Renal pelvis (tissue), 12 donors: ENCODE measurements around the gene ARAP3. TPM values are rescaled to one million over a fixed set of nuclear protein-coding genes. Genes with fewer than 3 reads are reported as not detected.
"Not testable (repeated sequence)": the region's sequence is repeated elsewhere in the genome, so short reads cannot be mapped to it uniquely, and the experiment has no call there.

Source experiments
- DNase-seq: peaks from one replicate; pipeline ENCODE4 v3.0.0-alpha.2; 2013
- long read RNA-seq, 16 experiments: transcript quantifications; one replicate each; lab custom pipeline, GENCODE V29; 2026
- polyA plus RNA-seq, 3 donors: library from polyadenylated mRNA; unstranded; fragments of 120-200 nt; gene quantifications; one replicate each; pipeline ENCODE4 v1.2.1, GENCODE V29; 2013; ENCODE audit not compliant: insufficient read length in 3 of 3

The ARAP3 gene, protein sequence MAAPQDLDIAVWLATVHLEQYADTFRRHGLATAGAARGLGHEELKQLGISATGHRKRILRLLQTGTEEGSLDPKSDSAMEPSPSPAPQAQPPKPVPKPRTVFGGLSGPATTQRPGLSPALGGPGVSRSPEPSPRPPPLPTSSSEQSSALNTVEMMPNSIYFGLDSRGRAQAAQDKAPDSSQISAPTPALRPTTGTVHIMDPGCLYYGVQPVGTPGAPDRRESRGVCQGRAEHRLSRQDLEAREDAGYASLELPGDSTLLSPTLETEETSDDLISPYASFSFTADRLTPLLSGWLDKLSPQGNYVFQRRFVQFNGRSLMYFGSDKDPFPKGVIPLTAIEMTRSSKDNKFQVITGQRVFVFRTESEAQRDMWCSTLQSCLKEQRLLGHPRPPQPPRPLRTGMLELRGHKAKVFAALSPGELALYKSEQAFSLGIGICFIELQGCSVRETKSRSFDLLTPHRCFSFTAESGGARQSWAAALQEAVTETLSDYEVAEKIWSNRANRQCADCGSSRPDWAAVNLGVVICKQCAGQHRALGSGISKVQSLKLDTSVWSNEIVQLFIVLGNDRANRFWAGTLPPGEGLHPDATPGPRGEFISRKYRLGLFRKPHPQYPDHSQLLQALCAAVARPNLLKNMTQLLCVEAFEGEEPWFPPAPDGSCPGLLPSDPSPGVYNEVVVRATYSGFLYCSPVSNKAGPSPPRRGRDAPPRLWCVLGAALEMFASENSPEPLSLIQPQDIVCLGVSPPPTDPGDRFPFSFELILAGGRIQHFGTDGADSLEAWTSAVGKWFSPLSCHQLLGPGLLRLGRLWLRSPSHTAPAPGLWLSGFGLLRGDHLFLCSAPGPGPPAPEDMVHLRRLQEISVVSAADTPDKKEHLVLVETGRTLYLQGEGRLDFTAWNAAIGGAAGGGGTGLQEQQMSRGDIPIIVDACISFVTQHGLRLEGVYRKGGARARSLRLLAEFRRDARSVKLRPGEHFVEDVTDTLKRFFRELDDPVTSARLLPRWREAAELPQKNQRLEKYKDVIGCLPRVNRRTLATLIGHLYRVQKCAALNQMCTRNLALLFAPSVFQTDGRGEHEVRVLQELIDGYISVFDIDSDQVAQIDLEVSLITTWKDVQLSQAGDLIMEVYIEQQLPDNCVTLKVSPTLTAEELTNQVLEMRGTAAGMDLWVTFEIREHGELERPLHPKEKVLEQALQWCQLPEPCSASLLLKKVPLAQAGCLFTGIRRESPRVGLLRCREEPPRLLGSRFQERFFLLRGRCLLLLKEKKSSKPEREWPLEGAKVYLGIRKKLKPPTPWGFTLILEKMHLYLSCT (N-terminal part only)
- 10 to 100 TPM; 20.3 to 25.1 (median 21.6) TPM for polyA plus RNA-seq
- long read RNA-seq, donor 1: 0 reads
- long read RNA-seq, donor 2, full-length matches to known transcripts: 1 of 1 reads
- long read RNA-seq, donor 2, partial matches to known transcripts: 0 of 1 reads
- long read RNA-seq, donor 2, other reads (novel, unspliced or antisense): 0 of 1 reads
- long read RNA-seq, donor 3: 0 reads
- long read RNA-seq, donor 4: 0 reads
- long read RNA-seq, donor 5: 0 reads
- long read RNA-seq, donor 6: 0 reads
- long read RNA-seq, donor 7, partial matches to known transcripts: 22 of 22 reads
- long read RNA-seq, donor 7, other reads (novel, unspliced or antisense): 0 of 22 reads
- long read RNA-seq, donor 8, partial matches to known transcripts: 5 of 5 reads
- long read RNA-seq, donor 8, other reads (novel, unspliced or antisense): 0 of 5 reads
- long read RNA-seq, donor 9, partial matches to known transcripts: 5 of 6 reads
- long read RNA-seq, donor 9, other reads (novel, unspliced or antisense): 0 of 6 reads
- long read RNA-seq, donor 10: 0 reads
- long read RNA-seq, donor 11: 0 reads
- long read RNA-seq, donor 12, partial matches to known transcripts: 8 of 8 reads
- long read RNA-seq, donor 12, other reads (novel, unspliced or antisense): 0 of 8 reads
- long read RNA-seq, donor 13: 0 reads
- long read RNA-seq, donor 14, partial matches to known transcripts: 5 of 5 reads
- long read RNA-seq, donor 14, other reads (novel, unspliced or antisense): 0 of 5 reads
- long read RNA-seq, donor 15, partial matches to known transcripts: 7 of 7 reads
- long read RNA-seq, donor 15, other reads (novel, unspliced or antisense): 0 of 7 reads
- long read RNA-seq, donor 16, full-length matches to known transcripts: 1 of 1 reads
- long read RNA-seq, donor 16, partial matches to known transcripts: 0 of 1 reads
- long read RNA-seq, donor 16, other reads (novel, unspliced or antisense): 0 of 1 reads

DNA sequence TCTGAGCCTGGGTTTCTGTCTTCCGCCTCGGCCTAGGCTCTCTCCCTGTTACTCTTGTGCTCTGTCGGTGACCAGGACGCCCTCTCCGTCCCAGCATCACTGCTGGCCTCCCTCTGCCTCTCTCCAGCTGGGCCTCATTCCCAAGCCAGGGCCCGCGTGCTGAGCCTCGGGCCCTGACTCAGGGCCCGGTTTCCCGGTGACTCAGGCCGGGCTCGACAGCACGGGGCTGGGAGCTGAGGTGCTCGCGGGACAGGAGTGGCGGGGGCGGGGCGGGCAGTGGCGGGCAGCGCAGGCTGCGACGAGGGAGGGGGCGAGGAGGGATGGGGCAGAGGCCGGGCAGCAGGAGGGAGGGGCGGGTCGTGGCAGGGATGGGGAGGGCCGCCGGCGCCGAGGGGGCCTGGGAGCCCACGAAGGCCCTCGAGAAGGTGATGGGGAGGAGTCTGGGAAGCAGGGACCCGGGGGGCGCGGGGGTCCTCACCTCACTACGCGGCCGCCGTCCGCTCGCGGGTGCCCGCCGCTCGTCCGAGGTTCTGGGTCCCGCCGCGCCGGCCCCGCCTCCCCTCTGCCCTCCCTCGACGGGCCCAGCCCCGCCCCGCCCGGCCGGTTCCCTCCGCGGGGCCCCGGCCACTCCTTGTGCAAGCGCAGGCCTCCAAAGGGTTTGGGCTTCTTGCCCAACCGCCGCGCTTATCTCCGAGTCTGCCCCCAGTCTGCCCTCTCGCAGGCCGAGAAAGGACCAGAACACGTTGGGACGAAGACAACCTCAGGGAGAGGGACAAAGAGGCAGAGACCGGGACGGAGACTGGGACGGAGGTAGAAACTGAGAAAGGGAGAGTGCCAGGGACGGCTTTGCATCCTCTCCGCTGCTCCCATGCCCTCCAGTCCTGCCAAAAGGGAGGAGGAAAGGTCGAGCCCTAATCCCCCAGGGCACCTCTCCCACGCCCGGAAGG is at the start of gene ARAP3:
Gene ARAP3, minus strand, starts transcription at position 536 of the 947 bp plus-strand sequence. CDS start 1,744 bp downstream, outside the sequence.
- DNase-seq: peak; percentile 62

DNA sequence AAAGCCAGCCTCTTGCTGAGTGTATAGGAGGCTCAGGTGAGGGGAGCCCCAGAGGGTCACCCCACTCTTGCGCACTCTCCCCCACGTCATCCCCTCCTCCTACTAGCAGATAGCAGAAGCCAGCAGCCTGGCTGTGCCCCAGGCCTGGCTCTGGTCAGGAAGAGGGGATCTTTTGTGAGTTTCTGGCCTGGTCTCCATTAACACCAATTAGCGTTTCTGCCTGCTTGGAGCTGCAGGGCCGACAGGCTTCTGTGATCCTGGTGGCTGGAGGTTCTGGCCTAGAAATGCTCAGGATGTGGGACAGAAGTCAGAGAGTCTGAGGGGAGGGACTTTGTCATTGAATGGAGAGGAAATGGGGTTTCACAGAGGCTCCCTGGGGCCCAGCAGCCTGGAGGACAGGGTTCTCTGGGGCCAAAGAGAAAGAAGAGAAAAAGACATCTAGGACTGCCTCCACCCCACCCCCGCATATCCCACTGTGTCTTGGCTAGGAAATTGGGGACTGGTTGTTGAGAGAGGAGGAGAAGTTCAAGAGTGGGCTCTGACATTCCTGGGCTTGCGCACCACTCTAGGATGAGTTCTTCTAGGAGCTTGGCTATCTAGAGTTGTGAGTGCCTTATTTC is 47.5 kb upstream of the ARAP3 start:
- no peak for DNase-seq

DNA sequence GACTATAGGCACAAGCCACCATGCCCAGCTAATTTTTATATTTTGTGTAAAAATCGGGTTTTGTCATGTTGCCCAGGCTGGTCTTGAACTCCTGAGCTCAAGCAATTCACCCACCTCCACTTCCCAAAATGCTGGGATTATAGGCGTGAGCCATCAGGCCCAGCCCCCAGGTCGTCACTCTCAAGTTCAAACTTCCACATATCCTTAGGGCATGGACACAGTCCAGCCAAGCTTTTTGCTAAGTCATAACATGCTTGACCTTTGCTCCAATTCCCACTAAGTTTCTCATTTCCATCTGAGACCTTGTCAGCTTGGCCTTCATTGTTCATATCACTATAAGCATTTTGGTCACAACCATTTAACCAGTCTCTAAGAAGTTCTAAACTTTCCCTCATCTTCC is 43.9 kb upstream of the ARAP3 start:
- DNase-seq: no peak

DNA sequence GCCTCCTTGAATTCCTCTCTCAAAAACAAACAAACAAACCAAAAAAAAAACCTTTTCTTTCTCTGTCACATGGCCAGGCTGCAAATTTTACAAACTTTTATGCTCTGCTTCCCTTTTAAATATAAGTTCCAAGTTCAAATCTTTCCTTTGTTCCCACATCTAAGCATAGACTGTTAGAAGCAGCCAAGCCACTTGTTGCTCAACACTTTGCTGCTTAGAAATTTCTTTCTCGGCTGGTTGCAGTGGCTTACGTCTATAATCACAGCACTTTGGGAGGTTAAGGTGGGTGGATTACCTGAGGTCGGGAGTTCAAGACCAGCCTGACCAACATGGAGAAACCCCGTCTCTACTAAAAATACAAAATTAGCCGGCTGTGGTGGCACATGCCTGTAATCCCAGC is 43.1 kb upstream of the ARAP3 start:
- not testable (repeated sequence) for DNase-seq

DNA sequence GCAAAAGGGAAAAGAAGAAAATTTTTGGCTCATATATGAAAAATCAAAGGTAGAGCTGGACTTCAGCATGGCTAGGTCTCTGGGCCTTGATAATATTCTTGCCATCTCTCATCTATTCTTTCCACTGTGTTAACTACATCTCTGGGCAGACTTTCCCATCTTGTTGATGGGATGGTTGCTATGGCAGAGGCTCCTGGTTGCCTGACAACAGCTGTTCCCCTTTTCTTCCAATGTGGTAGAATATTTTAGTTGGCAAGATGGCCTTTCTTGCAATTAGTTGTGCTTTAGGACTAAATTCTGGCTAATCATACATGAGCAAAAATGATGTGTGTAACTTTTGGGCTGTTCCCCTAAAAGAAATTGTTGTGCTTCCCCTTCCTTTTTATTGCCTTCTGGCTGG is 40.2 kb upstream of the ARAP3 start:
- DNase-seq: no peak

DNA sequence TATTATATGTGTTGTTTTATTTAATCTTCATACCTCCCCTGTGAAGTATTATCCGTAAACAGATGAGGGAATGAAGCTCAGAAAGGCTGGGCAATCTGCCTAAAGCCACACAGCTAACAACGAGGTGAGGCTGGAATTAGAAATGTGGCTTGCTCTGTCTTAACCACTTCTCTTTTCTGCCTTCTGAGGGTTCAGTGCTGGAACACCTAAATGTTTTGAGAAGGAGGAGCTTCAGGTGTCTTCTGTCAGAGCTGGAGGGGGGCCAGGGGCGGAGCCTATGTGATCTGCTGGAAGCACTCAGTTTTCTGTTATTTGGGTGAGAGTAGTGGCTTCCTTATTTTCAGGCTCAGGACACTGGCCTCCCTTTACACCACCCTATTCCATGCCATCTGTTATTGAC is 35.0 kb upstream of the ARAP3 start:
- no peak for DNase-seq

DNA sequence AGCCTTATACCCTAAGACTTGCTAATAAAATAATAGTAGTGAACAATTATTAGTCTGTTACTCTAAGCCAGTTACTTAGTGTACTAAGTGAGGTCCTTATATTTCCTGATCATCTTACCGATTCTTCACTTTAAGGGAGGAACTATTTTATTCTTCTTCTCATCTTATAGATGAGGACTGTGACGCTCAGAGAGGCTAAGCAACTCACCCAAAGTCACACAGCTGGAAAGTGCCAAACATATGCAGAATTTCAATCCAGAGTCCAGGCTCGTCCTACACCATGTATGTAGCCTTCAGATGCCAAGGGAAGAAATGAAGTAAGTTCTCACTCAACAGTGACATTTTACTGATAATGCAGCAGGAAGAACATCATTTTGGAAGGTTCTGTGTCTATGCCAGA is 34.4 kb upstream of the ARAP3 start:
- DNase-seq: no peak

DNA sequence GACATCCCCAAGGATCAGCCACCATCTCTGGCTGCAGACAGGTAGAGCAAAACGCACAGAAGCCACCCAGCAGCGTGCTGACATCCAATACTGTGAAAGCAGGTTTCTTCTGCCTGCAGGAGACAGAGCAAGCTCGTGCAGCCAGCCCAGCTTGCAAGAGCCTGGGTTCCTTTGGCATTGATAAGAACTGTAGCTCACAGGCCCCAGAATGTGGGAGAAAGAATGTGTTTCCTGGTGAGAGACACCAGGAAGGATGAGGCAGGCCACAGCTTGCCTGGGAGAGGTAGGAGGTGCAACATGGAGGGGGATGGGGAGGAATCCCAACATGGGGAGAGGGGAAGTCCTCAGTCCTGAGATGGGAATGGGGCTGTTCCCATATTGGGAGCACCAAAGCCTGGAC is 34.0 kb upstream of the ARAP3 start:
- no peak for DNase-seq

DNA sequence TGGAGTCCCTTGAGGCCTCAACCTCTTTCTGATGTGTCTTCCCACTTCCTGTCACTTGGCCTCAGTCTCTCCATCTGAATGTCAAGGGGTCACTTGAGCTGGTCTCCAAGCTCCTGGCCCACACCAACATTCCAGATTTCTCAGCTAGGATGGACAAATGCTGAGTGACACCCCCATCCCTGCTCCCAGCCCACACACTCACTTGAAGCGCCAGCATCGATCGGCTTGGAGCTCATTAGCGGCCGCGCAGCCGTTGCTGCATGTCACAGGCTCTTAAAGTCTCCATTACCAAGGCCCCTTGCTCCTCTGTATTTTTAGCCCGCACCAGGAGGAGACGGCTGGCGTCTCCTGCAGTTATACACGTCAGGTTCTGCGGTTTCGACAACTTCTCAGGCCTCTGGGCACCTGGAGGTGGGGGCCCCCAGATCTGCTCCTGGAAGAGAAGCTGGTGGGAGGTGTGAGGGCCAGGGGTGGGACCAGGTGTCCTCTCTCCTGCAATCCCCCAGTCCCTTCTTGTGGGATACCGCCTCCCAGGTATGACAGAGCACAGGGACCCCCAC is 33.4 kb upstream of the ARAP3 start:
- no peak for DNase-seq

DNA sequence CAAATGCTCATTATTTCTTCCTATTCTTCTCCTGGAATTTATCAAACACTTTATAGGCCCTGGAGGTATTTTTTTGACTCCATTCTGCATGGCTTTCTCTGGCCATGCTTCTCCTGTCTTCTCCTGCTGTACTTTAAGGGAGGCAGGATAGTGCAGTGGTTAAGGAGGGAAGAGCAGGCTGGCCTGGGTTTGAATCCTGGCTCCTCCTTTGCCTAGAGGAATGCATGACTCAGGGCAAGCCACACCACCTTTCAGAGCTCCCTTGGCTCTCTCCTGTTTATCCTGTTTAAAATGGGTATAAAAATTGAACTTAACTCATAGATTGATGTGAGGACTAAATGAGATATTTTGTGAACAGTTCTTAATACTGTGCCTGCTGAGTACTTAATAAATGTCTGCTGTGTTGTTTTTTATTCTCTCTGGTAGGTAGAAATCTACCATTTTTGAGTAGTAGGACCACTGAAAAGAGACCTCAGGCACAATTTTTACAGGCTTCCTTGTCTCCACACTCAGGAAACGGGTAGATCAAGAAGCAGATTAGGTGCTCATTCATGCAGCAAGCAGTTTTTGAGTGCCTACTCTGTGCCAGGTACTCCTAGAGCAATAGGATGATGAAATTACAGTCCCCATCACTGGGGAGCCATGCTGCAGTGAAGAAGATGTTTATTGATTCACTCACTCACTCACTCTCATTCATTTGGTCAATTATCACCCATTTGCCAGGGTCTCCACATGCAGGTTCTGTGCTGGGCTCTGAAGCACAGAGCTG is 32.7 kb upstream of the ARAP3 start:
- DNase-seq: no peak

DNA sequence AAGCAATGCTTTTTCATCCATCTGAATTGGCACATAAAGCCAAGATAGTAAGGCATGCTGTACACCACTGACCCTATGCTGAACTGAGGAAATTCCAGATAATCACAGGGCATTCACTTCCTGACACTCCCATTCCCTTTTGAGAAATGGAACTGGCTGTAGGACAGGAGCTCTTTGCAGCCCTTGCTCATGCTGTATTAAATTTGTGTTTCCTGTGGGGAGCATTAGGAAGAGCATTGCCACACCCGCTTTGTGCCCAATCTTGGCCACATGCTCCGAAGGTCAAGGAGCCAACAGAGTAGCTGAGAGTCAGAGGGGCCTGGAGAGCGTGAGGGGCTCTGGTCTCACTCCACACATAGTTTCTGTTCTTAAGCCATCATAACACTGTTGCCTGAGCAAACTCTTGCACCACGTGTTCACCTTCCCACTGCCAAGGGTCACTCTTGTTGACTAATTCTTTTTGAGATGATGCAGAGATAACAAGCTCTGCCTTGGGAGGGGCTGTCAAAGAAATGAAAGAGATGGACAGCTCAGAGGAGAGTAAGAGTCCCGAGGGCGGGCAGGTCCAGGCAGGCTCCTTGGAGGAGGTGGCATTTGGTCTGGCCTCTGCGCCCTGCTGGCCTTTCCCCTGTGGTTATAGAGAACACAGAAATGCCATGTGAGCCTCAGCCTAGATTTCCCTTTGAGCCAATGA is 31.7 kb upstream of the ARAP3 start:
- DNase-seq: peak; percentile 34

DNA sequence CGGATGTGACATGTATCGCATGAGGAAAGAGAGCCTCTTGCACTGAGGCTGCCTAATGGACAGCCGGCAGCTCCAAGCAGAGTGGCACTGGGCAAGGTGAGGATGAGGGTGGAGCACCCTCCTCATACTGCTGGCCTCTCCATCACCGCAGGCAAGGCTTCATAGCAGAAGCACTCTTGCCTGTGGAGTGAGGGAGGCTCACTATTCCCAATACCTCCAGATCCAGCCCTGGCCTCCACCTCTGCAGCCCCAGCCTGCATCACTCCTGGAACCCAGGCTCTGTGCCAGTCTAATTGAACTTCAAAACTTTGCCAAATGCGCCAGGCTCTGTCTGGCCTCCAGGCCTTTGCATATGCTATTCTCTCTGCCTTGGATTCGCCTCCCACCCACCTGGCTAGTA is 29.7 kb upstream of the ARAP3 start:
- no peak for DNase-seq

DNA sequence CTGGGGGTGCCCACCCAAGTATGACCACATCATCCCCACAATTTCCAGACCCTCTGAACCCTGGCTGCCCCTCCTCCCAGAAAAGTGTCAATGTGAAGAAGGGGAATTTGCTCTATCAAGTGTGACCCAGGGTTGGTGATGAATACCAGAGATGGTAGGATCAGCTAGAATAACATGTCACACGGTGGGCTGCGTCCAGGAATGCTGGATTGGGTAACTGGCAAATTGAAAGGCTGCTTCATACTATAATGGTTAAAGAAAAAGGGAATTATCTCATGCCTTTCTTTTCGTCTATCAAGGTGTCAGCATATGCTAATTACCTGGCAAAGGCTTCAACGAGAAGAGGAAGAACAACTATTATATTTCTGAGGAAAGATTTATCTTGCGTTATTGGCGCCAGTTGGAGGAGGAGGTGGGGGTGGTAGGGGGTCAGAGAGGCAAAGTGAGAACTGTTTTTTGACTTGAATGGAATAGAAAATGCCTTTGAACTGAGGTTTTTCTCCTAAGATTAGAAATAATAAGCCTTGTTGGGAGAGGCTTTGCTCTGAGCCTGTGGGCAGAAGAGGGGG is 27.8 kb upstream of the ARAP3 start:
- DNase-seq: peak; percentile 52

DNA sequence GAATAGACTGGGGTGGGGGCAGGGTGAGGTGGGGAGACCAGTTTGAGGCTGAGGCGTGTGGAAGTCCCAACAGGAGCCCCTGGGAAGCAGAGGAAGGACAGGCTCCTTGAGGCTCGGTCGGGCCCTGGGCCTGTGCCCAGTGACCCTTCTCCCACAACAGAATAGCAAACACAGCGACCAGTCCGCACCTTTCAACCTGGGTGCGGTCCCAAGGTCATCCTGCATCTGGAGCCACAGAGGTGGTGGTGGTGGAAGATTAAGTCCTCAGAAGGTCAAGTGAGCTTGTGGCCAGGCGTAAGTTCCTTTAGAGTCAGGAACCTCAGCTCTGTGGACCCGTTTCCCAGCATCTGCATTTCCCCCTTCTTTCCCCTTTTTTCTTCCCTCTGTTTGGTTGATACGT is 26.0 kb upstream of the ARAP3 start:
- DNase-seq: no peak

DNA sequence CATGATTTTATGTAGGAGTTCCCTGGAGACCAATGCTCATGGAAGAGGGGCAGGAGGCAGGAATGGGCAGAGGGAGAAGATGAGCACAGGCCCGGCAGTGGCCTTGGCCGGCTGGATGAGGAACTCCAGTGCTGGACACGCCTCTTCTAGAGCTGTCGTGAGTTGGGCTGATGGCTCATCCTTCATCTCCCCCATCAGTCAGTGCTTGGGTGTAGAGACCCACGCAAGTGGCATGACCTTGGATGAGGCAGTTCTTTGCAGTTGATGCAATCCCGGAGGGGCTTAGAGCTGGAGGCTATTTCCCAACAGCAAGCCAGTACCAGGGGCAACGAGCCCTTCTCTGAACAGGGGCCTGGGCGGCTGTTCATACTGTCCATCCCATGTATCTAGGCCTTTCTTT is 25.5 kb upstream of the ARAP3 start:
- DNase-seq: no peak

DNA sequence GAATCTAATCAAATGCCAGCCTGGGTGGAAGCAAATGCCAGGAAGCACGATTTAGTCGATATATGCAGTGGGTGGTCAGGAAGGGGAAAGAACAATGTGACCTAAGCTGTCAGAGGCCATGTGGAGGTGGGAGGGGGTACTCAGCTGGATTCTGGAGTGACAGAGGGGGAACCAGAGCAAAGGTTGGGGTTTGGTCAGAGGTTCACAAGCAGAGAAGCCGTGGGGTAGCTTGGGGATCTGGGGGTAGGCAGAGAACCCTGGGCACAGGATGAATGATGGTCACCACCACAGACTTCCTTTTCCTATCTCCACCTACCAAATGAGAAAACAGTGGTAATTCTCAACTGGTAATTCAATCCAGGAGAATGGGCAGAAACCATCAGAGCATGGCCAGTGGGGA is 24.1 kb upstream of the ARAP3 start:
- DNase-seq: no peak
